GM12872 (cell line): Measurements from ENCODE around the gene ILDR2.

Experiments
- TF ChIP-seq, protein P1 (sequence below): IDR thresholded peaks from 3 replicates; pipeline ENCODE4 v1.5.1; 2011; ENCODE audit warnings: low read depth, mild to moderate bottlenecking, low read length, moderate library complexity; ENCODE audit not compliant: insufficient read depth

ILDR2 gene

DNA sequence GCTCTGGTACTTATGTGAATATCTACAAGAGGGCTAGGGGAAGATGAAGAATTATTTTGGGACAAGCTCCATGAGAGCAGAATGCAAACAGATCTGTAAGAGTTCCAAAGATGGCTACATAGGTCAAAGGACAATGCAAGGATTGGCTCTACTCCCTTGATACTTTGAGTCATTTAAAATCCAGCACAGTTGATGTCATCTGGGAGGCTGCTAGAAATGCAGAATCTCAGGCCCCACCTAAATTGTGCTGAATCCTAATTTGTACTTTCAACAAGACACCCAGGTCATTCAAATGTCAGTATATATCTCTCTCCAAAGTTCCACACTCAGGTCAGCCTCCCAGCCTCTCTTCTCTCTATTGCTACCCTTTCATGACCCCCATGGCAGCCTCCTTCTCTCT is 75.6 kb downstream of the ILDR2 start:
- TF ChIP-seq, protein P1, sequence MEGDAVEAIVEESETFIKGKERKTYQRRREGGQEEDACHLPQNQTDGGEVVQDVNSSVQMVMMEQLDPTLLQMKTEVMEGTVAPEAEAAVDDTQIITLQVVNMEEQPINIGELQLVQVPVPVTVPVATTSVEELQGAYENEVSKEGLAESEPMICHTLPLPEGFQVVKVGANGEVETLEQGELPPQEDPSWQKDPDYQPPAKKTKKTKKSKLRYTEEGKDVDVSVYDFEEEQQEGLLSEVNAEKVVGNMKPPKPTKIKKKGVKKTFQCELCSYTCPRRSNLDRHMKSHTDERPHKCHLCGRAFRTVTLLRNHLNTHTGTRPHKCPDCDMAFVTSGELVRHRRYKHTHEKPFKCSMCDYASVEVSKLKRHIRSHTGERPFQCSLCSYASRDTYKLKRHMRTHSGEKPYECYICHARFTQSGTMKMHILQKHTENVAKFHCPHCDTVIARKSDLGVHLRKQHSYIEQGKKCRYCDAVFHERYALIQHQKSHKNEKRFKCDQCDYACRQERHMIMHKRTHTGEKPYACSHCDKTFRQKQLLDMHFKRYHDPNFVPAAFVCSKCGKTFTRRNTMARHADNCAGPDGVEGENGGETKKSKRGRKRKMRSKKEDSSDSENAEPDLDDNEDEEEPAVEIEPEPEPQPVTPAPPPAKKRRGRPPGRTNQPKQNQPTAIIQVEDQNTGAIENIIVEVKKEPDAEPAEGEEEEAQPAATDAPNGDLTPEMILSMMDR, result no peak

DNA sequence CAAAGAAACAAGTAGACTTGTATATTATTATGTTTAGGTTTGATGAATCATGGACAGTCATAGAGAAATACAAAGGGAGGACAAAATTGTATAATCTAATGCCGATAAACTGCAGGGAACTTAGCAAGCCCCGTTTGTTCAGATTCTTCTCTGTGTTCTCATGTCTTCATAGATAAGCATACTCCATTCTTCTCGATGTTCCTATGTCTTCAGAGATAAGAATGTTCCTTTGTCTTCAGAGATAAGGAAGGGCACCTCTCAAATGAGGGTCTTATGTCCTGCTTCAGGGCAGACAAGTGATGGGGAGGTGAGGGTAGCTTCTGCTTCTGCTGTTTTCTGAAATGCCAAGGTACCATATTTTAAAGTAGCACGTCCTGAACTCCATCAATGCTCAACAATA is 79.6 kb downstream of the ILDR2 start:
- TF ChIP-seq, protein P1, result no peak

DNA sequence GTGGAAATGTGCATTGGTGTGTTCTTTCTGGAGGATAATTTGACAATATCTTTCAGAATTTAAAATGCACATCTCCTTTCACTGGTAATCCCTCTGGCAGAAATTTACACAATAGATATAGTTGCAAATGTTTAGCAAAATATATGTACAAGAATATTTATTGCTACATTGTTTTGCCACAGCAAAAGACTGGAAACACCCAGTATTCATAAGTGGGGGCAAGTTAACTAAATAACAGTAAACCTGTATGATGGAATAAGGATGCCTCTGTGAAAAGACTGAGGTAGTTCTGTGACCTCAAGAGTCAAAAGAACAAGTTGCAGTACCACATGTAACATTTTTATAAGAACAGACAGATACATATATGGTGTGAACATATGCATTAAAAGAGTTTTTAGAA is 85.6 kb downstream of the ILDR2 start:
- TF ChIP-seq, protein P1, result no peak

DNA sequence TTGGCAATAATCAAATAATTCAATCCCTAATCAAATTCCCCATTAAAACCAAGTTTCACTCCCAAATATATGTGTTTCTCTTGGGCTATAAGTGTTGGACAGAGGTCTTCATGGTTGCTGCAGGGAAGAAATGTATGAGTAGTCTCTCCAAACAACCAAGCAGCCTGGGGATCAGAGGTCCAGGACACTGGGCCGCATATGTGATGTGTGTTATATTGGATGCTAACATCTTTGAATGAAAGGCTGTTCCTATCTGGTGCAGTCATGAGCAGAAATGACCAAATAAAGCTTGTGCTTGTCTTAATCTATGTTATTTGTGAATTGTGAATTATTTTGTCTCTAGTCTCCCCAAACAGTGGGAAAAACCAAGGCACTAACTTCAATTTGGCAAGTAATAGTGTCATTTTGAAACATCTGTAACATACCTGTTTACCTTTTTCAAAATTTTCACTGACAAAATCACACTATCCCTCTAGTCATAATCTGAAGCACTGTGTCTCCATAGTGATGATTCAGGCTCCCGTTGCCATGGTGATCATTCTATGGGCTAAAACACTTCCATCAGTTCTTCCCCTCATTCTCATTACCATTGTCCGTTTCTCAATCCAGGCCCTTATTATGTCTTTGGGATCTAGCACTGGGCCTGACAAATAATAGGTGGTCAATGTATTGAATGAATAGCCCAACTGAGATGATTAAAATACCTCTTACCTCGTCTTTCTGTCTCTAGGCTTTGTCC is 86.8 kb downstream of the ILDR2 start:
- TF ChIP-seq, protein P1, result no peak

DNA sequence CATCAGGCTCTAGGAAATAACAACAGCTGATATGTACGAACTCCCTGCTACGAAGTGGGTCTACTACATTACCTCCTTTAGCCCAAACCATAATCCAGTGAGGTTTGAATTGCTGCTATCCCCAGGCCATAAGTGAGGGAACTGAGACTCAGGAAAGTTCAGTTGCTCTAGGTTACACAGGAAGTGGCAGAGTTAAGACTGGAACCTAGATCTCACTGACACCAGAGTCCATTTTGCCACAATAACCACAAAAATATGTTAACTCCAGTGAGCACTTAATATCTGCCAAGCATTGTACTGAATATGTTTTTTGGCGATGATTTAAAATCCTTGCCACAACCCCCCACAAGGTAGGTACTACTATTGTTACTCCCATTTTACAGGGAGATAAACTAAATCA is 90.4 kb downstream of the ILDR2 start:
- TF ChIP-seq, protein P1, result no peak

DNA sequence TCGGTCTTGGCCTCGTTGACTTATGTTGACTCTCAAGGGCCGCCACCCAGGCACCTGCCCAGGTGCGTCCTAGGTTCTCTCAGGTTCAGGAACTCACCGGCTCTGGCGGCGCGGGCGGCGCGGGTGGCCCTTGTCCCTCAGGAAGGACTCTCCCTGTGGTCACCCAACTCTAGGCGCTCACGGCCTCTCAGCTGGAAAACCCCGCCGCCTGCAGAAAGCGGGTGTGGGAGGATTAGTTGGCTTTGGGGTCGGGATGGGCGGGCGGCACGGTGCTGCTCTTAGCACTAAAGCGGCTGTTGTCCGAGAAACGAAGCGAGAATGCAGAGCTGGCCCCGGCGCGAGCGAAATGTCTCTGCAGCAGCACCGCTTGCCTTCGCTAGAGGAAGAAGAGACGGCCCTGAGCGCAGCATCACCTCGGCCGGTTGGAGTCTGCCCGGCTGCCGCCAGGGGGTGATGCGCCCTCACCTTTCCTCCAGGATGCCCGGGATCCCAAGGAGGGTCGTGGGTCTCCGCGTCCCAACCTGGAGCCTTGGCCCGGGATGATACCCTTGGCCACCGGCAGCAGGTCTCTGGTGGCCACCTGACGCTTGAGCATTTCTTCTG is 91.2 kb downstream of the ILDR2 start:
- TF ChIP-seq, protein P1, result peak; percentile 76

DNA sequence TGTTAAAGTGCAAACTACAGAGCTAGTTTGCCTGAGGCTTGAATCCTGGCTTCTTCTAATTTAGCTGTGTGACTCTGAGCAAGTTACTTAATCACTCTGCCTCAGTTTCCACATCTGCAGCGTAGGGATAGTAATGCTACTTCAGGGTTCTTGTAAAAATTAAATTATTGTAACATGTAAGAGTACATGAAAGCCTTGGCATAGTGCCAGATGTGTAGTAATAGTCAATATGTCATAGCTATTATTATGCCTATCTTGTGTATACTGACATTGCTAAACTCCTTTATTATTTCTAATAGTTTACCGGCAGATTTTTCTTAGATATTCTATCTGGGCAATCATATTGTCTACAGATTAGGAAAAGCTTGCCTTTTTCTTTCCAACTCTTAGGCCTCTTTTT is 92.4 kb downstream of the ILDR2 start:
- TF ChIP-seq, protein P1, result no peak
